Right hindlimb (tissue), 1 donor: ENCODE data around the gene SEMA4C.

Experiments
- DNase-seq: peaks from one replicate; pipeline ENCODE4 v3.0.0-alpha.2; 2018

The SEMA4C gene

GRCh38 chr2:96866149-96866548, 3.7 kb downstream of the SEMA4C start:
- DNase-seq = no peak

GRCh38 chr2:96865654-96866053, 4.2 kb downstream of the SEMA4C start:
- no peak for DNase-seq

GRCh38 chr2:96864343-96865091, 5.4 kb downstream of the SEMA4C start:
- peak; percentile 23 for DNase-seq

- DNase-seq = no peak
These were observed 6.1 kb downstream of the SEMA4C start for GRCh38 chr2:96863575-96864342.

GRCh38 chr2:96863056-96863455, 6.8 kb downstream of the SEMA4C start:
- DNase-seq = peak; percentile 17

- peak; percentile 13 for DNase-seq
These were observed 8.8 kb downstream of the SEMA4C start for GRCh38 chr2:96861074-96861473.

- peak; percentile 36 for DNase-seq
These were observed 9.5 kb downstream of the SEMA4C start for GRCh38 chr2:96860065-96861029.

- peak; percentile 30 for DNase-seq
These were observed 10.2 kb downstream of the SEMA4C start for GRCh38 chr2:96859681-96860064.

GRCh38 chr2:96859099-96859649, 10.7 kb downstream of the SEMA4C start:
- DNase-seq = peak; percentile 77

- DNase-seq = peak; percentile 99
These were observed 12.1 kb downstream of the SEMA4C start, which contains the start of gene ANKRD39 for GRCh38 chr2:96857667-96858372. ANKRD39 (minus strand) TSS chr2:96858016; CDS start chr2:96857987, 29 bp downstream.

- peak; percentile 14 for DNase-seq
These were observed 12.9 kb downstream of the SEMA4C start for GRCh38 chr2:96856776-96857666.

- DNase-seq = no peak
These were observed 16.6 kb downstream of the SEMA4C start for GRCh38 chr2:96853321-96853720.

GRCh38 chr2:96852667-96853066, 17.2 kb downstream of the SEMA4C start:
- DNase-seq = no peak

- DNase-seq = no peak
These were observed 21.6 kb downstream of the SEMA4C start for GRCh38 chr2:96848264-96848663.

- DNase-seq = no peak
These were observed 22.3 kb downstream of the SEMA4C start for GRCh38 chr2:96847586-96847985.

- no peak for DNase-seq
These were observed 23.1 kb downstream of the SEMA4C start for GRCh38 chr2:96846825-96847224.

- DNase-seq = no peak
These were observed 25.5 kb downstream of the SEMA4C start for GRCh38 chr2:96844405-96844808.

GRCh38 chr2:96843538-96844268, 26.2 kb downstream of the SEMA4C start, which contains the start of gene ANKRD23:
ANKRD23 (minus strand) TSS chr2:96844021; CDS start chr2:96843992, 29 bp downstream.
- no peak for DNase-seq

- no peak for DNase-seq
These were observed 27.3 kb downstream of the SEMA4C start for GRCh38 chr2:96842600-96842999.
